ENCODE data around the gene ATF7.
"Not testable (repeated sequence)": the region's sequence is repeated elsewhere in the genome, so short reads cannot be mapped to it uniquely, and the experiment has no call there.

Gene ATF7

GRCh38 chr12:53616950-53617349 is 9.2 kb downstream of the ATF7 start:
- 95 to 100% methylated on average over 4 of the region's 4 CpGs for WGBS, 2 experiments
- H3K4me1 ChIP-seq (ENCODE audit: control insufficient read depth, insufficient read depth, low read length): no peaks in the 10 kb centered on the region
- no peaks in the 10 kb centered on the region for H3K9me3 ChIP-seq (ENCODE audit: control insufficient read depth, low read length)
- H3K27me3 ChIP-seq (ENCODE audit: control insufficient read depth, insufficient read depth, low read length, poor library complexity, severe bottlenecking): no peaks in the 10 kb centered on the region
- H3K4me3 ChIP-seq (ENCODE audit: insufficient read depth, low read depth, low read length): no peak overlapping the region
- no peaks in the 10 kb centered on the region for H3K36me3 ChIP-seq (ENCODE audit: control insufficient read depth, insufficient read depth, low read length)
- H3K27ac ChIP-seq (ENCODE audit: insufficient read depth, low read depth, low read length, poor library complexity, severe bottlenecking): no peak overlapping the region

- Histone ChIP-seq H3K36me3 (ENCODE audit: control insufficient read depth, insufficient read depth, low read length) (no peaks in the 10 kb centered on the region), H3K4me1 (ENCODE audit: control insufficient read depth, insufficient read depth, low read length) (no peaks in the 10 kb centered on the region), H3K9me3 (ENCODE audit: control insufficient read depth, low read length) (no peaks in the 10 kb centered on the region), H3K27ac (ENCODE audit: insufficient read depth, low read depth, low read length, poor library complexity, severe bottlenecking) (no peak overlapping the region), H3K4me3 (ENCODE audit: insufficient read depth, low read depth, low read length) (no peak overlapping the region), H3K27me3 (ENCODE audit: control insufficient read depth, insufficient read depth, low read length, poor library complexity, severe bottlenecking) (no peaks in the 10 kb centered on the region)
- 73 to 89% methylated on average over 1 of the region's 1 CpG for WGBS, 2 experiments
These were observed 12.4 kb downstream of the ATF7 start for GRCh38 chr12:53613821-53614220.

GRCh38 chr12:53612978-53613377 is 13.2 kb downstream of the ATF7 start:
- Histone ChIP-seq H3K4me1 (ENCODE audit: control insufficient read depth, insufficient read depth, low read length) (no peaks in the 10 kb centered on the region), H3K4me3 (ENCODE audit: insufficient read depth, low read depth, low read length) (no peak overlapping the region), H3K27ac (ENCODE audit: insufficient read depth, low read depth, low read length, poor library complexity, severe bottlenecking) (no peak overlapping the region), H3K36me3 (ENCODE audit: control insufficient read depth, insufficient read depth, low read length) (no peaks in the 10 kb centered on the region), H3K9me3 (ENCODE audit: control insufficient read depth, low read length) (no peaks in the 10 kb centered on the region), H3K27me3 (ENCODE audit: control insufficient read depth, insufficient read depth, low read length, poor library complexity, severe bottlenecking) (no peaks in the 10 kb centered on the region)
- WGBS, 2 experiments: 92 to 96% methylated on average over 2 of the region's 2 CpGs

- Histone ChIP-seq H3K4me1 (ENCODE audit: control insufficient read depth, insufficient read depth, low read length) (no peaks in the 10 kb centered on the region), H3K27me3 (ENCODE audit: control insufficient read depth, insufficient read depth, low read length, poor library complexity, severe bottlenecking) (no peaks in the 10 kb centered on the region), H3K27ac (ENCODE audit: insufficient read depth, low read depth, low read length, poor library complexity, severe bottlenecking) (no peak overlapping the region), H3K36me3 (ENCODE audit: control insufficient read depth, insufficient read depth, low read length) (no peaks in the 10 kb centered on the region), H3K9me3 (ENCODE audit: control insufficient read depth, low read length) (no peaks in the 10 kb centered on the region), H3K4me3 (ENCODE audit: insufficient read depth, low read depth, low read length) (no peak overlapping the region)
- WGBS, 2 experiments: 94 to 96% methylated on average over 7 of the region's 8 CpGs
These were observed 14.9 kb downstream of the ATF7 start for GRCh38 chr12:53611304-53611703.

GRCh38 chr12:53606688-53607087 is 19.5 kb downstream of the ATF7 start:
- WGBS, 2 experiments: 86 to 89% methylated on average over 1 of the region's 5 CpGs
- H3K27me3 ChIP-seq (ENCODE audit: control insufficient read depth, insufficient read depth, low read length, poor library complexity, severe bottlenecking); H3K4me1 ChIP-seq (ENCODE audit: control insufficient read depth, insufficient read depth, low read length); H3K27ac ChIP-seq (ENCODE audit: insufficient read depth, low read depth, low read length, poor library complexity, severe bottlenecking); H3K9me3 ChIP-seq (ENCODE audit: control insufficient read depth, low read length); H3K36me3 ChIP-seq (ENCODE audit: control insufficient read depth, insufficient read depth, low read length); H3K4me3 ChIP-seq (ENCODE audit: insufficient read depth, low read depth, low read length): not testable (repeated sequence)

- H3K4me3 ChIP-seq (ENCODE audit: insufficient read depth, low read depth, low read length): no peak overlapping the region
- no peaks in the 10 kb centered on the region for H3K36me3 ChIP-seq (ENCODE audit: control insufficient read depth, insufficient read depth, low read length)
- H3K4me1 ChIP-seq (ENCODE audit: control insufficient read depth, insufficient read depth, low read length): peaks cover 10% of the 10 kb centered on the region
- H3K27ac ChIP-seq (ENCODE audit: insufficient read depth, low read depth, low read length, poor library complexity, severe bottlenecking): no peak overlapping the region
- no peaks in the 10 kb centered on the region for H3K9me3 ChIP-seq (ENCODE audit: control insufficient read depth, low read length)
- H3K27me3 ChIP-seq (ENCODE audit: control insufficient read depth, insufficient read depth, low read length, poor library complexity, severe bottlenecking): no peaks in the 10 kb centered on the region
These were observed 21.6 kb downstream of the ATF7 start for GRCh38 chr12:53604581-53604980.

- H3K27ac ChIP-seq (ENCODE audit: insufficient read depth, low read depth, low read length, poor library complexity, severe bottlenecking): no peak overlapping the region
- peaks cover 10% of the 10 kb centered on the region for H3K4me1 ChIP-seq (ENCODE audit: control insufficient read depth, insufficient read depth, low read length)
- H3K9me3 ChIP-seq (ENCODE audit: control insufficient read depth, low read length): no peaks in the 10 kb centered on the region
- no peak overlapping the region for H3K4me3 ChIP-seq (ENCODE audit: insufficient read depth, low read depth, low read length)
- no peaks in the 10 kb centered on the region for H3K27me3 ChIP-seq (ENCODE audit: control insufficient read depth, insufficient read depth, low read length, poor library complexity, severe bottlenecking)
- H3K36me3 ChIP-seq (ENCODE audit: control insufficient read depth, insufficient read depth, low read length): no peaks in the 10 kb centered on the region
These were observed 22.4 kb downstream of the ATF7 start for GRCh38 chr12:53603804-53604203.

- Histone ChIP-seq H3K36me3 (ENCODE audit: control insufficient read depth, insufficient read depth, low read length) (no peaks in the 10 kb centered on the region), H3K9me3 (ENCODE audit: control insufficient read depth, low read length) (no peaks in the 10 kb centered on the region), H3K4me3 (ENCODE audit: insufficient read depth, low read depth, low read length) (no peak overlapping the region), H3K4me1 (ENCODE audit: control insufficient read depth, insufficient read depth, low read length) (peaks cover 10% of the 10 kb centered on the region), H3K27me3 (ENCODE audit: control insufficient read depth, insufficient read depth, low read length, poor library complexity, severe bottlenecking) (no peaks in the 10 kb centered on the region), H3K27ac (ENCODE audit: insufficient read depth, low read depth, low read length, poor library complexity, severe bottlenecking) (no peak overlapping the region)
These were observed 23.0 kb downstream of the ATF7 start for GRCh38 chr12:53603196-53603595.

- Histone ChIP-seq H3K36me3 (ENCODE audit: control insufficient read depth, insufficient read depth, low read length) (no peaks in the 10 kb centered on the region), H3K27me3 (ENCODE audit: control insufficient read depth, insufficient read depth, low read length, poor library complexity, severe bottlenecking) (no peaks in the 10 kb centered on the region), H3K9me3 (ENCODE audit: control insufficient read depth, low read length) (no peaks in the 10 kb centered on the region), H3K4me1 (ENCODE audit: control insufficient read depth, insufficient read depth, low read length) (peaks cover 10% of the 10 kb centered on the region), H3K4me3 (ENCODE audit: insufficient read depth, low read depth, low read length) (no peak overlapping the region), H3K27ac (ENCODE audit: insufficient read depth, low read depth, low read length, poor library complexity, severe bottlenecking) (no peak overlapping the region)
- 97 to 98% methylated on average over 9 to 10 of the region's 10 CpGs for WGBS, 2 experiments
These were observed 23.9 kb downstream of the ATF7 start for GRCh38 chr12:53602176-53602864.

GRCh38 chr12:53601296-53601847 is 24.8 kb downstream of the ATF7 start:
- H3K9me3 ChIP-seq (ENCODE audit: control insufficient read depth, low read length): no peaks in the 10 kb centered on the region
- H3K27me3 ChIP-seq (ENCODE audit: control insufficient read depth, insufficient read depth, low read length, poor library complexity, severe bottlenecking): no peaks in the 10 kb centered on the region
- H3K27ac ChIP-seq (ENCODE audit: insufficient read depth, low read depth, low read length, poor library complexity, severe bottlenecking): no peak overlapping the region
- peaks cover 10% of the 10 kb centered on the region for H3K4me1 ChIP-seq (ENCODE audit: control insufficient read depth, insufficient read depth, low read length)
- H3K36me3 ChIP-seq (ENCODE audit: control insufficient read depth, insufficient read depth, low read length): no peaks in the 10 kb centered on the region
- H3K4me3 ChIP-seq (ENCODE audit: insufficient read depth, low read depth, low read length): no peak overlapping the region
- WGBS, 2 experiments: 89% methylated on average over 11 to 12 of the region's 12 CpGs
